ENCODE data around the gene CX3CR1.
"Not testable (repeated sequence)": the region's sequence is repeated elsewhere in the genome, so short reads cannot be mapped to it uniquely, and the experiment has no call there.

CX3CR1 gene

DNA sequence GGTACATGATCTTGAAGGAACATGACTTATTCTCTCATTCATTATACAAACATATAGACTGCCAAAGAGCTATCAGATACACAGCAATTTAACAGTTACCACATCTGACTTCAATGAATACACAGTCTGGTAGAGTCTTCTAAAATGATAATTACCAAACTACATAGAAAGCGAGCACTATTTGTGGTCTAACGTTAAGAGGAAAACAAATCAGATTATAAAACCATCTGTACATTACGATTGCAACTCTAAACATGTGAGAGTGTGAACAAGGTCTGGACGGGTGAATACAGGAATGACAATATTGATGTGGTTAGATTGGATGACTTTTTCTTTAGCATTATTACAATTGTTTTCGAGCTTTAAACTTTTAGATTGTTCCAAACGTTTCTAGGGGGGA is 16.3 kb downstream of the CX3CR1 start:
- DNase-seq, result no peak

DNA sequence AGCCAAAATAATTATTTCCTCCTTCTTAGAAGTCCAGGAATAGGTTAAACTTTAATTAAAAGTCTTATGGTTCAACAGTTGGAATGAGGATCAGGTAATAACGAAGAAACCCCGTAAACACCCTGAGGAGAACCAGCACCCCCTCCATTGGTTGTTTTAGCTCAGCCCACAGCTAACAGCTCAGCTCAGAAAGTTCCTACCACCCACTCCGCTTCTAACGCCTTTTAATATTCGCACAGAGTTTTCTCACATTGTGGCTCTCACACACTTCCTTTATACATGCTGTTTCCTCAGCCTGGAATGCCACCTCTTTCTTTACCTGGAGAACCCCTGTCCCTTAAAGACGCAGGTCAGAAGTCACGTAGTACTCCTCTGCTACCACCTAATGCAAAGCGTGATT is 17.0 kb downstream of the CX3CR1 start:
- peak; percentile 32 for DNase-seq

DNA sequence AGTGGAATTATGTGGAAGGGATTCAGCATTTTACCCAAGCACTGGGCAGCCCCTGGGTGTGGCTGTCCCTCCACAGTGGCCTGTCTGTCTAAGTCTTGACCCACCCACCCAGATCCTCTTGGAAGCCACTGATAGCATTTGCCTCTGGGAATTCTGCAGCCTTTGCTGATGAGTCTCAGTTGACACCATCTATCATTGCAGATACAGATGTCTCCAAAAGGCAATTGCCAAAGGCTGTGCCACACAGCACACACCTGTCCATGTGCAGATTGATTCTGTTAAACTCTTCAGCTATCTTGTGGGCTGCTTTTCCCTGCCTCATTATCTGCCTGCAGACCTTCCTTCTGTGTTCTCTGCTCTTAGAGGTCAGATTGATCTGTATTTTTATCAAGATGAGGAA is 18.1 kb downstream of the CX3CR1 start:
- DNase-seq, result no peak

- peak; percentile 76 for DNase-seq
These were observed 18.9 kb downstream of the CX3CR1 start for GRCh38 chr3:39260957-39261356.

DNA sequence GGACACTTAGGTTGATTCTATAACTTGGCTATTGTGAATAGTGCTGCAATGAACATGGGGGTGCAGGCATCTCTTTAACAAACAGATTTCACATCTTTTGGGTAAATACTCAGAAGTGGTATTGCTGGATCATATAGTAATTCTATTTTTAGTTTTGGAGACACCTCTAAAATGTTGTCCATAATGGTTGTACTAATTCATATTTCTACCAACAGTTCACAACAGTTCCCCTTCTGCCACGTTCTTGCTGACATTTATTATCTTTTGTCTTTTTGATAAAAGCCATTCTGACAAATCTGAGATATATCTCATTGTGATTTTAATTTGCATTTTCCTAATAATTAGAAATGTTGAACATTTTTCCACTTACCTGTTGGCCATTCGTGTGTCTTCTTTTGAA is 19.5 kb downstream of the CX3CR1 start:
- no peak for DNase-seq

DNA sequence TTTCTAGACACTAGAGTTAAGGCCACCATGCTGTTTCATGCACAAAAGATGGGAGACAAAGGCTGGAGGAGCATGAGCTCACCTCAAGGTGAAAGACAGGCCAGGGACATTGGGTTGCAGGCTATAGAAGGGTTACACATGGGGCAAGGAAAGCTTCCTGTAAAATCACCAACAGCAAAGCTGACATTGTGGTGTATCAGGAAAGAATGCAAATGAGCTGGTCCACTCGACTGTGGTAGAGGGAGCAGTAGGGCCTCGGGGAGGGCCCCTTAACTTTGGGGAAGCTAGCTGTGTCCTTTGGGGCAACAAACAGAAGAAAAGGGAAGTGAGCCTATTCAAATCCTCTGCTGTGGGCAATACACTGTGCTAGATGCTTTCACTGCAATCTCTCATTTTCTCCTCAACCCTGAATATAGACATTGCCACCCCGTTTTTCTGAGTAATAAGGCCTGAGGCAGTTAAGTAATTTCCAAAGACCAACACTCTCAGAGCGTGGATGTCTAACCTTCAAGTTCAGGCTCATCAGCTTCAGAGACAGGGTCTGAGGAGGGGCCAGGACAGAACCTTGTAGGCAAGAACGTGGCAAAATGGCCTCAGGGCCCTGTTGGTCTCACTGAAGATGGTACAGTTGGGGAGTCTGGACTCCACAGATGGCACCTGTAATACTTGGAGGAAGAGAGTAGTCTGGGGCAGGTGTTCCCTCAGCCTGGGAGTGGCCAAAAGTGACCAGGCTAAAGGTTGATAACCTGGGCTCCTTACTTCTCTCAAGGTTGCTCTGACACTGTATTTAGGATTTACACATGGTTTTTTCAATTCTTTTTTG is 24.1 kb downstream of the CX3CR1 start:
- DNase-seq, result no peak

GRCh38 chr3:39254806-39255449 is 24.9 kb downstream of the CX3CR1 start:
- no peak for DNase-seq

DNA sequence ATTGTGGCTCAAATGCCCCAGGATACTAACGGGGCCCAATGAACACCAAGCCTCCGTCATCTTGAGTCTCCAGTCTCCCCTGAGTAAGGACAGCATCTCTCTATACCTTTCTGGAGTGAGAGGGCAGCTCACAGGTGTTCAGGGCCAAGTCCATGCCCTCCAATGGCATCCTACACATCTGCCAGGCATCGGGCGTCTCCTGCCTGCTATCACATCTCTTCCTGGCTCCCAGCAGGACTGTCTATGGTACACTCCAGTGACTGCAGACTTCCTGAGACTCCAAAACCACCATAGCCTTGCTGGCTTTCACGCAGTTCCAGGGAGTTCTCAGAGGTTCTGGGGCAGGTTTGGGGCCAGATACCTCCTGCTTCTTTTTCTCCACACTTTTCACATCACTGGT is 28.3 kb downstream of the CX3CR1 start:
- no peak for DNase-seq

GRCh38 chr3:39250116-39250747 is 29.6 kb downstream of the CX3CR1 start:
- DNase-seq, result no peak

DNA sequence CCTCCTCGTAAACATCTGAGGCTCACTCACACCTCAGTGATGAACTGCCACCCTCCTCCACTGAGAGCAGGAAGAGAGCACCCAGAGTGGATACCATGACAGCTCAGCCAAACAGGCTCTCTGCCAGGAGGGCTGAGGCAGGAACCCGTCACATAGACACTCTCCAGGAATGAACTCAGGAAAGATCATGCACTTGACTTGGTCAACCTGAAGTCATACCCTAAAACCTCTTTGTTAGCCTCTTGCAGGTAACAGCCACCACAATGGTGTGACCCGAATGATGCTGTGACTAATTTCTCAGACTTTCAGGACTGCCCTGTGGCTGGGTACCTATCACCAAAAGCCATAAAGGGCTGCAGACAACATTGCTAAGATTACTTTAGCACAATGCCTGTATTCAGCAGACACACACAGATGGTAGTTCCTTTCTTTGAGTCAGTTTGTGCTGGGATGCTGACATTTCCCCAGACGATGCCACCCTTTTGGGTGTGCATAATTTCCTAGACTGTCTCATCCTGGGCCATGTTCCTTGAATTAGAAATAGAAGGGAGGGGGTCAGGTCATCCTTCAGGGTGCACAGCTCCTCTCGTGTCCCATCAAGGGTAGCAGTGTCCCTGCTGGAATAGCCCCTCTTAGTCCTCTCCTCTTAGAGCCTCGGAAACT is 30.3 kb downstream of the CX3CR1 start:
- no peak for DNase-seq

DNA sequence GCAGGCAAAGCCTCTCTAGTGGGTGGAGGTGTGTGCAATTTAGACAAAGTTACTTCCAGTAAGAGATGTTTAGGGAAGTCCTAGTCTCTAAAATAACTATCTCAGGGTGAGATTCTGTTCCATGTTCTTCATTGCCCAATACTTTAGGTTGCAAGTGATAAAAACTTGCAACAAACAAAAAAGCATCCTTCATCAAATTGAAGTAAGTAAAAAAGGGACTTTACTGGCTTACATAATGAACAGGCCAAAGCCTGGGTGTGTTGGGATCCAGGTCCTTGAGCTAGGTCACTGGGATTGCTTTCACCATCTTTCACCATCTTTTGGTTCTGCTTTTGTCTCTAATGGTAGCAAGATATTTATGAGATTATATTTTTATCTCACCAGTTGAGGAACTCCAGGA is 38.3 kb downstream of the CX3CR1 start:
- no peak for DNase-seq

DNA sequence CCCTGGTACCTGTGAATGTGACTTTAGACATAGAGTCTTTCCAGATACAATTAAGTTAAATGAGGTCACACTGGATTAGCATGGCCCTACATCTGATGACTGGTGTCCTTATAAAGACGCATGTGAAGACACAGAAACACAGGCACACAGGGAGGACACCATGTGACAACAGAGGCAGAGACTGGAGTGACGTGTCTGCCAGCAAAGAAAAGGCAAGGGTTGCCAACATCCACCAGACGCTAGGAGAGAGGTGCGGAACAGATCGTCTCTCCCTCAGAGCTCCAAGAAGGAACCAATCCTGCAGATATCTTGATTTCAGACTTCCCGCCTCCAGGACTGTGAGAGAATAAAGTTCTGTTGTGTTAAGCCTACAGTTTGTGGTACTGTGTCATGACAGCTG is 42.8 kb downstream of the CX3CR1 start:
- no peak for DNase-seq

DNA sequence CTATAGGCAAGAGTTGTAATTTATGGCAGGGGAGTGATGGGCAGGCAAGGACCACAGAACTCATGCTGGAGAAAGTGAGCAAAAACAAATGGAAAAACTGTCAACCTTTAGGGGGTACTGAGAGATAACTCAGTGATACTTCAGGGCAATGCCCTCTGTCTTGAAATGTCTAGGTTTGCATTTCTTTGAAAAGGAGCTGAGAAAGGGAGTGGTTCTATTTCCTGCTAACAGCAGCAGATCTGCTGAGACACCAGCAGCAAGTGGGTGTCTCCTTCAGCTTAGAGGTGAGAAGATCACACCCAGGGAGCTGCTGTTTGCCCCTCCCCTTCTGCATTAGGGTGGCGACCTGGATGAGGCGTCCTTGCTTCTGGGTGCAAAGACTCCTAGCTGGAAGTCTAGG is 45.2 kb downstream of the CX3CR1 start:
- DNase-seq, result peak; percentile 65

DNA sequence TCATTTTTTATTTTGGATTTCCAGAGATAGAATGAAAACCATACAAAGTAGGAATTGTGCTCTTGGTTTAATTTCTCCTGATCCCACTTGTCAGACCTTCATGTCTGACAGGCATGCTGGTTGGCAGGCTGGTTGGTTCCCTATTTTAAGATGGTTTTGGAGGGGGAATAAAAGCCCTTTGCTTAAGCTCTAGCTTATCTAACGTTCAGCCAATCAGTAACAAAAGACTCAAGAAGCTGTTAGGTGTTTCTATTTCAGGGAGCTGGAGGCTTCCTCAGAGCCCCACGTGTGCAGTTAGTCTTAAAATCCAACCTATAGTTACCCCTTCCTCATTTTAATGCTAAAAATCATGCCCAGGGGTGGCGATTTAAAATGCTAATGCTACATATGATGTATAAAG is 47.0 kb downstream of the CX3CR1 start:
- no peak for DNase-seq

GRCh38 chr3:39230453-39230852 is 49.4 kb downstream of the CX3CR1 start:
- DNase-seq, result no peak

DNA sequence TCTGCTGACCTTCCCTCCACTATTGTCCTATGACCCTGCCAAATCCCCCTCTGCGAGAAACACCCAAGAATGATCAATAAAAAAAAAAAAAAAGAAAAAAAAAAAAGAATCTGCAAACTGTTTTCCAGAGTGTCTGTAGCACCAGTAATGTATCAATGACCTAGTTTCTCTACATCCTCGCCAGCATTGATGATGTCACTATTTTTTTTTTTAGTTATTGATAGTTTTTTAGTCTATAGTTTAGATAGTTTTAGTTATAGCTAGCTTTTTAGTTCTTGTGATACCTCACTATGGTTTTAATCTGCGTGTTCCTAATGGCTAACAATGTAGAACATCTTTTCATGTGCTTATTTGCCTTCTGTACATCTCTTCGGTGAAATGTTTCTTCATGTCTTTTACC is 51.3 kb downstream of the CX3CR1 start:
- no peak for DNase-seq

DNA sequence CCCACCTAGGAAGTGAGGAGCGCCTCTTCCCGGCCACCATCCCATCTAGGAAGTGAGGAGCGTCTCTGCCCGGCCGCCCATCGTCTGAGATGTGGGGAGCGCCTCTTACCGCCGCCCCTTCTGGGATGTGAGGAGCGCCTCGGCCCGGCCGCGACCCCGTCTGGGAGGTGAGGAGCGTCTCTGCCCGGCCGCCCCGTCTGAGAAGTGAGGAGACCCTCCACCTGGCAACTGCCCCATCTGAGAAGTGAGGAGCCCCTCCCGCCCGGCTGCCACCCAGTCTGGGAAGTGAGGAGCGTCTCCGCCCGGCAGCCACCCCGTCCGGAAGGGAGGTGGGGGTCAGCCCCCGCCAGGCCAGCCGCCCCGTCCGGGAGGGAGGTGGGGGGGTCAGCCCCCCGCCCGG is 52.2 kb downstream of the CX3CR1 start:
- DNase-seq, result not testable (repeated sequence)

DNA sequence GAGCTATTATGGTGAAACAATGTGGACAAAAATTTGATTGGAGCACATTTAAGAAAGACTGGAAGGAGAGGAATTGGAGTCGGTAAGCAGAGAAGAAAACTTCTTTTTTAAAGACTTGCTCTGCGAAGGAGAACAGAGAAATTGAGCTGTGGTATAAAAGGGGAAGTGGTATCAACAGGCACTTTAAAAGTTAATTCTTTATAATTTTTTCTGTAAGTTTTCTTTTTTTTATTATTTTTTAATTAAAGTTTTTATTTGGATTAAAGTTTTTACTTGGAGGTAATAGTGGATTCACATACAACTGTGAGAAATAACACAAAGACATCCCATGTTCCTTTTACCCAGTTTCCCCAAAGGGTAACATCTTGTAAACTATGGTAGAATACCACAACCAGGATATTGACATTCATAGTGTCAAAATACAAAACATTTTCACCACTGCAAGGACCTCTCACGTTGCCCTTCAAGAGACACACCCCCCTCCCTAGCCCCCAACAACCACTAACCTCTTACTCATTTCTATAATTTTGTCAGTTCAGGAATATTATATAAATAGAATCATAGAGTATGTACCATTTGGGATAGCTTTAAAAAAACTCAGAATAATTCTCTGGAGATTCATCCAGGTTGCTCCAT is 53.6 kb downstream of the CX3CR1 start:
- DNase-seq, result no peak

GRCh38 chr3:39224288-39224687 is 55.5 kb downstream of the CX3CR1 start:
- no peak for DNase-seq

- DNase-seq, result no peak
These were observed 56.9 kb downstream of the CX3CR1 start for GRCh38 chr3:39222939-39223338.

GRCh38 chr3:39222462-39222861 is 57.4 kb downstream of the CX3CR1 start:
- peak; percentile 33 for DNase-seq

DNA sequence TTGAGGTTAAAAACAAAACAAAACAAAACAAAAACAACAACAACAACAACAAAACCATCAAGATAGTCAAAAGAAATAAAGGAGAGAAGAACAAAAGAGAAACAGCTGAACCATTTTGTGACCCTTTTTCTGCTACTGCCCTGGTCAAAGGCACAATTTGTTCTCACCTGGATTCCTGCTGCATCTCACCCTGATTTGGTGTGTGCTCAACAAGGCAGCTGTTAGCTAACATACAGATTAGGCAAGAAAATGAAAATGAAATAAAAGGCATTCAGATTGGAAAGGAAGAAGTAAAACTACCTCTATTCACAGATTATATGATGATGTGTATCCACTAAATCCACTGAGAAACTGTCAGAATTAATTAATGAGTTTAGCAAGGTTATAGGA is 58.7 kb downstream of the CX3CR1 start:
- no peak for DNase-seq
